Astrocyte (in vitro differentiated cells and primary cell): ENCODE measurements around the gene NOTCH4. TPM values are rescaled to one million over a fixed set of nuclear protein-coding genes. Genes with fewer than 3 reads are reported as not detected.
A peak's percentile ranks its signal among the peaks of the same experiment; 100 is the strongest.

ENCODE experiments used
- DNase-seq: peaks from one replicate; pipeline ENCODE4 v3.0.0-alpha.2; 2010; ENCODE audit warnings: low read depth
- FAIRE-seq: peaks from 2 replicates; lab custom pipeline; 2011; peaks lifted over from hg19 to GRCh38; lab: Jason Lieb, UNC
- H2AFZ ChIP-seq: 2 replicates; pipeline ENCODE4 v1.6.0; 2012; ENCODE audit warnings: low read depth, low read length, inconsistent platforms
- H3K27ac ChIP-seq: 2 replicates; pipeline ENCODE4 v1.5.1; 2011; ENCODE audit warnings: low read depth, low read length, inconsistent platforms
- H3K27me3 ChIP-seq: 2 replicates; pipeline ENCODE4 v1.6.0; 2011; ENCODE audit warnings: low read length, inconsistent platforms; ENCODE audit not compliant: insufficient read depth
- H3K36me3 ChIP-seq: 2 replicates; pipeline ENCODE4 v1.5.1; 2011; ENCODE audit warnings: low read length, inconsistent platforms; ENCODE audit not compliant: insufficient read depth
- H3K4me1 ChIP-seq: 2 replicates; pipeline ENCODE4 v1.5.1; 2011; ENCODE audit warnings: low read length, inconsistent platforms; ENCODE audit not compliant: insufficient read depth
- H3K4me2 ChIP-seq: 2 replicates; pipeline ENCODE4 v1.6.0; 2012; ENCODE audit warnings: low read length, inconsistent platforms
- H3K4me3 ChIP-seq: 2 replicates; pipeline ENCODE4 v1.5.1; 2011; ENCODE audit warnings: low read depth, mild to moderate bottlenecking, low read length, inconsistent platforms; ENCODE audit not compliant: insufficient read depth
- H3K79me2 ChIP-seq: 2 replicates; pipeline ENCODE4 v1.6.0; 2012; ENCODE audit warnings: mild to moderate bottlenecking, low read length, inconsistent platforms; ENCODE audit not compliant: insufficient read depth
- H3K9ac ChIP-seq: 2 replicates; pipeline ENCODE4 v1.6.0; 2012; ENCODE audit warnings: mild to moderate bottlenecking, low read length, inconsistent platforms
- H3K9me3 ChIP-seq: 2 replicates; pipeline ENCODE4 v1.5.1; 2012; ENCODE audit warnings: low read depth, mild to moderate bottlenecking, low read length, inconsistent platforms; ENCODE audit not compliant: insufficient read depth
- H4K20me1 ChIP-seq: 2 replicates; pipeline ENCODE4 v1.6.0; 2012; ENCODE audit warnings: low read length, inconsistent platforms; ENCODE audit not compliant: insufficient read depth
- H3K27ac Mint-ChIP-seq: one replicate; pipeline ENCODE4 v1.8.0; 2021; ENCODE audit warnings: mild to moderate bottlenecking, mixed read lengths; ENCODE audit not compliant: unreplicated experiment
- H3K27me3 Mint-ChIP-seq: one replicate; pipeline ENCODE4 v1.8.0; 2021; ENCODE audit warnings: low read depth, mixed read lengths; ENCODE audit not compliant: unreplicated experiment
- H3K36me3 Mint-ChIP-seq: one replicate; pipeline ENCODE4 v1.8.0; 2021; ENCODE audit warnings: low read depth, mixed read lengths; ENCODE audit not compliant: unreplicated experiment
- H3K4me1 Mint-ChIP-seq: one replicate; pipeline ENCODE4 v1.8.0; 2021; ENCODE audit warnings: low read depth, mixed read lengths; ENCODE audit not compliant: unreplicated experiment
- H3K4me3 Mint-ChIP-seq: one replicate; pipeline ENCODE4 v1.8.0; 2021; ENCODE audit warnings: mild to moderate bottlenecking, moderate library complexity, mixed read lengths; ENCODE audit not compliant: unreplicated experiment
- H3K9me3 Mint-ChIP-seq: one replicate; pipeline ENCODE4 v1.8.0; 2021; ENCODE audit warnings: mild to moderate bottlenecking, mixed read lengths; ENCODE audit not compliant: unreplicated experiment
- EZH2 ChIP-seq: IDR thresholded peaks from 2 replicates; pipeline ENCODE4 v1.6.1; 2012; ENCODE audit warnings: mild to moderate bottlenecking, low read length, inconsistent platforms; ENCODE audit not compliant: insufficient read depth
- total RNA-seq: library from RNA; stranded (reverse); gene quantifications from 2 replicates; pipeline ENCODE4 v1.2.1, GENCODE V29; 2021
- TF ChIP-seq, protein P1 (sequence below): IDR thresholded peaks from 2 replicates; pipeline ENCODE4 v1.5.1; 2011; ENCODE audit warnings: low read depth, mild to moderate bottlenecking, inconsistent platforms, low read length, moderate library complexity; ENCODE audit not compliant: insufficient read depth

Gene NOTCH4
- total RNA-seq, 1 donor from 2014 or later = 0.57 TPM

DNA sequence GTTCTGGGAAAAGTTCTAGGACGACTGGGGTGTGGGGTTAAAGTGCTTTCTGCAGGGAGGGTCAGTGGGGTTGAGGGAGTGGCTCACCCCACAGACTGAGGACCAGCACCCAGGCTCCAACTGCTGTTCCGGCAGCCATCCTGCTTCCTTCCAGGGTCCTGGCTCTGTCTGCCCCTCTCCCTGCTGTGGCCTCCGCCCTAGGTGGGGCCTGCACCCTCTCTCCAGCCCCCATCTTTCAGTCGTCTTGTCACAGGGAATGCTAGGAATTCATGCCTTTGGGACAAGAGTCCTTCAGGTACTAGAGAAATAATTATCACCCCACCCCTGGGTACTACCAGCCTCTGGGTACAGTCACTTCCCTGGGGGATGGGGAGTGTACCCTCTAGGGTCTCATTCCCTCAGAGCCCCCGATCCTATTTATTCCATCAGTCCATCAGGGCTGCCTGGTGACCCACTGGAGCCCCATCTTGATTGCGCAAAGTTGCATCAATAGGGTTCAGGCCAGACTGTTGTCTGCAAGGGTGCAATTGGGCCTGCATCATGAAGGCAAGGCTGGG lies 39.7 kb downstream of the NOTCH4 start, which contains the start of gene AGER:
AGER (minus strand) TSS at position 170 of the 557 bp plus-strand sequence; CDS start at position 139, 31 bp downstream.
- Histone ChIP-seq H3K9ac (no peak within 1 kb of the TSS), H3K4me2 (no peak within 1 kb of the TSS), H2AFZ (no peak within 1 kb of the TSS), H4K20me1 (no peaks in the 10 kb centered on the region), H3K79me2 (peaks cover 28% of the 10 kb centered on the region), H3K27me3 (no peaks in the 10 kb centered on the region), H3K4me3 (no peak within 1 kb of the TSS), H3K27ac (no peak within 1 kb of the TSS), H3K4me1 (peaks cover 14% of the 10 kb centered on the region), H3K36me3 (peaks cover 18% of the 10 kb centered on the region), H3K9me3 (no peaks in the 10 kb centered on the region)
- Mint-ChIP-seq H3K27ac (peak within 1 kb of the TSS; percentile 31), H3K36me3 (peaks cover 23% of the 10 kb centered on the region), H3K4me3 (no peak within 1 kb of the TSS), H3K4me1 (peaks cover 27% of the 10 kb centered on the region), H3K27me3 (no peaks in the 10 kb centered on the region), H3K9me3 (no peaks in the 10 kb centered on the region)
- DNase-seq = no peak
- FAIRE-seq = no peak
- TF ChIP-seq, protein P1, sequence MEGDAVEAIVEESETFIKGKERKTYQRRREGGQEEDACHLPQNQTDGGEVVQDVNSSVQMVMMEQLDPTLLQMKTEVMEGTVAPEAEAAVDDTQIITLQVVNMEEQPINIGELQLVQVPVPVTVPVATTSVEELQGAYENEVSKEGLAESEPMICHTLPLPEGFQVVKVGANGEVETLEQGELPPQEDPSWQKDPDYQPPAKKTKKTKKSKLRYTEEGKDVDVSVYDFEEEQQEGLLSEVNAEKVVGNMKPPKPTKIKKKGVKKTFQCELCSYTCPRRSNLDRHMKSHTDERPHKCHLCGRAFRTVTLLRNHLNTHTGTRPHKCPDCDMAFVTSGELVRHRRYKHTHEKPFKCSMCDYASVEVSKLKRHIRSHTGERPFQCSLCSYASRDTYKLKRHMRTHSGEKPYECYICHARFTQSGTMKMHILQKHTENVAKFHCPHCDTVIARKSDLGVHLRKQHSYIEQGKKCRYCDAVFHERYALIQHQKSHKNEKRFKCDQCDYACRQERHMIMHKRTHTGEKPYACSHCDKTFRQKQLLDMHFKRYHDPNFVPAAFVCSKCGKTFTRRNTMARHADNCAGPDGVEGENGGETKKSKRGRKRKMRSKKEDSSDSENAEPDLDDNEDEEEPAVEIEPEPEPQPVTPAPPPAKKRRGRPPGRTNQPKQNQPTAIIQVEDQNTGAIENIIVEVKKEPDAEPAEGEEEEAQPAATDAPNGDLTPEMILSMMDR = no peak
- no peak for TF ChIP-seq EZH2

DNA sequence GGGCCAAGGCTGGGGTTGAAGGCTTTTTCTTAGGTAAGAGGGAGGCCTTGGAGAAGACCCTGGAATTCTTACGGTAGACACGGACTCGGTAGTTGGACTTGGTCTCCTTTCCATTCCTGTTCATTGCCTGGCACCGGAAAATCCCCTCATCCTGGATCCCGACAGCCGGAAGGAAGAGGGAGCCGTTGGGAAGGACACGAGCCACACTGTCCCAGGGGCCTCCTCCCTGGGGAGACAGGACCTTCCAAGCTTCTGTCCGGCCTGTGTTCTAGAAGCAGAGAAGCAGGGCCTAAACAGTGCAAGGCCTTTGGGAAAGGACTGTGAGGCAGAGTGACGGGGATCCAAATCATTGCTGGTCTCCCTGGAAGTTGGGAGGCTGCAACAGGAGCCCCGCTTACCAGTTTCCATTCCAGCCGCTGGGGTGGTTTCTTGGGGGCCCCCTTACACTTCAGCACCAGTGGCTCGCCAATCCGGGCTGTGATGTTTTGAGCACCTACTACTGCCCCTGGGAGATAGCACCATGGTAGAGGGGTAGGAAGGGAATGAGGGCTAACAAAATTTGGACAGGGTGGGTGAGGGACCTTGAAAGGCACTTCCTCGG lies 40.3 kb downstream of the NOTCH4 start:
- Mint-ChIP-seq H3K4me3 (no peak overlapping the region), H3K36me3 (peaks cover 24% of the 10 kb centered on the region), H3K27ac (no peak overlapping the region), H3K4me1 (peaks cover 28% of the 10 kb centered on the region), H3K9me3 (no peaks in the 10 kb centered on the region), H3K27me3 (no peaks in the 10 kb centered on the region)
- Histone ChIP-seq H3K79me2 (peaks cover 28% of the 10 kb centered on the region), H2AFZ (no peak overlapping the region), H3K4me3 (no peak overlapping the region), H3K4me1 (peaks cover 14% of the 10 kb centered on the region), H3K27ac (no peak overlapping the region), H3K4me2 (no peak overlapping the region), H3K27me3 (no peaks in the 10 kb centered on the region), H3K9me3 (no peaks in the 10 kb centered on the region), H4K20me1 (no peaks in the 10 kb centered on the region), H3K36me3 (peaks cover 18% of the 10 kb centered on the region), H3K9ac (no peak overlapping the region)
- FAIRE-seq (no peak), DNase-seq (no peak)
- TF ChIP-seq EZH2 = no peak
- TF ChIP-seq, protein P1 = no peak

DNA sequence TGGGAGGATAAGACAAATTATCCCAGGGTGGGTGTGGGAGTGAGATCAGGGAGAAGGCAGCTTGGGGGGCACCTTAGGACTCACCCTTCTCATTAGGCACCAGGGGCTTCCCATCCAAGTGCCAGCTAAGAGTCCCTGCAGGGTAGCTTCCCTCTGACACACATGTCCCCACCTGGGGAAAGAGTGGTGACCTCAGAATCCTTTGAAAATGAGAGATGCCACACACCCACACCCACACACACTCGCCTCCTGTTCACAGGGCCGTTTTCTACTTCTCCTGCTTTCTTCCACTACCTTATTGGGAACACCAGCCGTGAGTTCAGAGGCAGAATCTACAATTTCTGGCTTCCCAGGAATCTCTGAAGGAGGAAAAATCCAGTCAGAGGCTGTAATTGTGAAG lies 40.8 kb downstream of the NOTCH4 start:
- Histone ChIP-seq H3K36me3 (peaks cover 18% of the 10 kb centered on the region), H3K9ac (no peak overlapping the region), H4K20me1 (no peaks in the 10 kb centered on the region), H2AFZ (no peak overlapping the region), H3K27ac (no peak overlapping the region), H3K9me3 (no peaks in the 10 kb centered on the region), H3K4me1 (peaks cover 11% of the 10 kb centered on the region), H3K27me3 (no peaks in the 10 kb centered on the region), H3K79me2 (peaks cover 23% of the 10 kb centered on the region), H3K4me3 (no peak overlapping the region), H3K4me2 (no peak overlapping the region)
- no peak for FAIRE-seq
- Mint-ChIP-seq H3K36me3 (peaks cover 24% of the 10 kb centered on the region), H3K4me1 (peaks cover 27% of the 10 kb centered on the region), H3K27me3 (no peaks in the 10 kb centered on the region), H3K27ac (peak overlapping the region; percentile 31), H3K9me3 (no peaks in the 10 kb centered on the region), H3K4me3 (no peak overlapping the region)
- DNase-seq = no peak
- TF ChIP-seq, protein P1 = no peak
- TF ChIP-seq EZH2 = no peak
